HepG2 (cell line): ENCODE measurements around the gene NNAT. TPM values are rescaled to one million over a fixed set of nuclear protein-coding genes. Genes with fewer than 3 reads are reported as not detected.

Source experiments
- ETV6 ChIP-seq: sonication (generic); formaldehyde crosslinking; conservative IDR thresholded peaks from 2 replicates; pipeline ENCODE4 v1.4.0; 2020; ENCODE audit warnings: missing genetic modification reagents
- GLI4 ChIP-seq: sonication (generic); formaldehyde crosslinking; IDR thresholded peaks from 2 replicates; pipeline ENCODE4 v1.5.1; 2020; ENCODE audit warnings: missing genetic modification reagents, mild to moderate bottlenecking, moderate library complexity, borderline replicate concordance
- KIAA2018 ChIP-seq: sonication (generic); formaldehyde crosslinking; IDR thresholded peaks from 2 replicates; pipeline ENCODE4 v1.5.0; 2020; ENCODE audit warnings: mild to moderate bottlenecking, missing genetic modification reagents, borderline replicate concordance
- MEIS2 ChIP-seq: sonication (generic); formaldehyde crosslinking; IDR thresholded peaks from 2 replicates; pipeline ENCODE4 v1.9.0; 2021; ENCODE audit warnings: mild to moderate bottlenecking, missing genetic modification reagents
- TBP ChIP-seq: sonication (generic); formaldehyde crosslinking; IDR thresholded peaks from 2 replicates; pipeline ENCODE4 v1.5.0; 2020; ENCODE audit warnings: missing genetic modification reagents
- U2AF2 ChIP-seq: fragments of 200-400 bp; formaldehyde crosslinking; IDR thresholded peaks from 2 replicates; pipeline ENCODE4 v1.6.1; 2017; ENCODE audit warnings: low read depth, mild to moderate bottlenecking, low read length
- ZBTB34 ChIP-seq: sonication (generic); formaldehyde crosslinking; IDR thresholded peaks from 2 replicates; pipeline ENCODE4 v1.8.0; 2022; ENCODE audit warnings: mild to moderate bottlenecking, missing genetic modification reagents
- ZFP37 ChIP-seq: sonication (generic); formaldehyde crosslinking; IDR thresholded peaks from 2 replicates; pipeline ENCODE4 v1.4.0; 2020; ENCODE audit warnings: missing genetic modification reagents, borderline replicate concordance
- ZFP90 ChIP-seq: sonication (generic); formaldehyde crosslinking; IDR thresholded peaks from 2 replicates; pipeline ENCODE4 v1.8.0; 2022; ENCODE audit warnings: missing genetic modification reagents, mild to moderate bottlenecking, inconsistent platforms, borderline replicate concordance
- ZNF253 ChIP-seq: sonication (generic); formaldehyde crosslinking; IDR thresholded peaks from 2 replicates; pipeline ENCODE4 v1.8.0; 2022; ENCODE audit warnings: mild to moderate bottlenecking, missing genetic modification reagents, borderline replicate concordance
- ZNF343 ChIP-seq: sonication (generic); formaldehyde crosslinking; IDR thresholded peaks from 2 replicates; pipeline ENCODE4 v1.4.0; 2020; ENCODE audit warnings: mild to moderate bottlenecking, missing genetic modification reagents
- ZNF350 ChIP-seq: sonication (generic); formaldehyde crosslinking; IDR thresholded peaks from 2 replicates; pipeline ENCODE4 v1.4.0; 2020; ENCODE audit warnings: mild to moderate bottlenecking, low read depth, missing genetic modification reagents, borderline replicate concordance
- ZNF44 ChIP-seq: sonication (generic); formaldehyde crosslinking; IDR thresholded peaks from 2 replicates; pipeline ENCODE4 v1.5.1; 2020; ENCODE audit warnings: mild to moderate bottlenecking, missing genetic modification reagents
- ZNF761 ChIP-seq: sonication (generic); formaldehyde crosslinking; conservative IDR thresholded peaks from 2 replicates; pipeline ENCODE4 v1.4.0; 2020; ENCODE audit warnings: mild to moderate bottlenecking, missing genetic modification reagents
- polyA plus RNA-seq, 8 experiments: library from polyadenylated mRNA; depleted of rRNA in 3 of 8; stranded (reverse) in 7 of 8; unstranded in 1 of 8; fragments of >200 nt; fragmentation: Illumina TruSeq in 4 of 8; extraction: Trizol in 4 of 8; gene quantifications; 2 replicates each; pipeline versions ENCODE4 v1.2.1 to v1.2.3, GENCODE V29; 2011 to 2016; ENCODE audit warnings: low read depth in 4 of 8, missing spikeins in 1 of 8, mixed read lengths in 1 of 8; ENCODE audit not compliant: insufficient read depth in 1 of 8
- total RNA-seq, 5 experiments: library from RNA; depleted of rRNA; stranded (reverse); fragments of >200 nt; fragmentation: Illumina TruSeq; extraction: Trizol; gene quantifications; 2 replicates each; pipeline ENCODE4 v1.2.3, GENCODE V29; 2016; ENCODE audit warnings: low read depth in 1 of 5
- TF ChIP-seq, protein P1 (sequence below): IDR thresholded peaks from 2 replicates; pipeline ENCODE4 v1.4.0; 2020; ENCODE audit warnings: mild to moderate bottlenecking, missing genetic modification reagents
- TF ChIP-seq, protein P2 (sequence below): sonication (generic); formaldehyde crosslinking; IDR thresholded peaks from 2 replicates; pipeline ENCODE4 v1.5.1; 2020; ENCODE audit warnings: missing genetic modification reagents, mild to moderate bottlenecking, borderline replicate concordance

The NNAT gene
- total and polyA plus RNA-seq, 2 of the 13 experiments (the other 11 are each of a cell fraction or from before 2014, with no cell fraction given): not detected

DNA sequence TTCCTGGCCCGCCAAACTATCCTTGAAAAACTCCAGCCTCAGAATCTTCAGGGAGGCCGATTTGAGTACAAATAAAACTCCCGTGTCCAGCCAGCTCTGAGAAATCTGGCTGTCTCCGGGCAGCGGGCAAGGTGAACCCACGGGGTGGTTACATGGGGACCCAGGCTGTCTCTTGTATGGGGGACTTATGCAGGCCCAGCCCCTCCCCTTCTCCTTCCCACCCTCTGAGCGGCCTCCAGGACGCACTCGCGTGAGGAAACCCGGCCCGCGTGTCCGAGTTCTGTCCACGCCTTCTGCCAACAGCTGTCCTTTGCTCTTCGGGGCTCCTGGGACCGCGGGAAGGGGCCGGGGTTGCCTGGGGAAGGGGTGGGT lies 43.0 kb downstream of the NNAT start (continued):
- TF ChIP-seq, protein P1, sequence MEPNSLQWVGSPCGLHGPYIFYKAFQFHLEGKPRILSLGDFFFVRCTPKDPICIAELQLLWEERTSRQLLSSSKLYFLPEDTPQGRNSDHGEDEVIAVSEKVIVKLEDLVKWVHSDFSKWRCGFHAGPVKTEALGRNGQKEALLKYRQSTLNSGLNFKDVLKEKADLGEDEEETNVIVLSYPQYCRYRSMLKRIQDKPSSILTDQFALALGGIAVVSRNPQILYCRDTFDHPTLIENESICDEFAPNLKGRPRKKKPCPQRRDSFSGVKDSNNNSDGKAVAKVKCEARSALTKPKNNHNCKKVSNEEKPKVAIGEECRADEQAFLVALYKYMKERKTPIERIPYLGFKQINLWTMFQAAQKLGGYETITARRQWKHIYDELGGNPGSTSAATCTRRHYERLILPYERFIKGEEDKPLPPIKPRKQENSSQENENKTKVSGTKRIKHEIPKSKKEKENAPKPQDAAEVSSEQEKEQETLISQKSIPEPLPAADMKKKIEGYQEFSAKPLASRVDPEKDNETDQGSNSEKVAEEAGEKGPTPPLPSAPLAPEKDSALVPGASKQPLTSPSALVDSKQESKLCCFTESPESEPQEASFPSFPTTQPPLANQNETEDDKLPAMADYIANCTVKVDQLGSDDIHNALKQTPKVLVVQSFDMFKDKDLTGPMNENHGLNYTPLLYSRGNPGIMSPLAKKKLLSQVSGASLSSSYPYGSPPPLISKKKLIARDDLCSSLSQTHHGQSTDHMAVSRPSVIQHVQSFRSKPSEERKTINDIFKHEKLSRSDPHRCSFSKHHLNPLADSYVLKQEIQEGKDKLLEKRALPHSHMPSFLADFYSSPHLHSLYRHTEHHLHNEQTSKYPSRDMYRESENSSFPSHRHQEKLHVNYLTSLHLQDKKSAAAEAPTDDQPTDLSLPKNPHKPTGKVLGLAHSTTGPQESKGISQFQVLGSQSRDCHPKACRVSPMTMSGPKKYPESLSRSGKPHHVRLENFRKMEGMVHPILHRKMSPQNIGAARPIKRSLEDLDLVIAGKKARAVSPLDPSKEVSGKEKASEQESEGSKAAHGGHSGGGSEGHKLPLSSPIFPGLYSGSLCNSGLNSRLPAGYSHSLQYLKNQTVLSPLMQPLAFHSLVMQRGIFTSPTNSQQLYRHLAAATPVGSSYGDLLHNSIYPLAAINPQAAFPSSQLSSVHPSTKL (CRISPR knock-in tag): no peak
- TF ChIP-seq ZFP90 (CRISPR knock-in tag) (no peak), KIAA2018 (CRISPR knock-in tag) (no peak), ZNF253 (CRISPR knock-in tag) (0 out of 2 replicates have a peak, but pooled peaks have one; percentile 40), ZNF761 (no peak), GLI4 (0 out of 2 replicates have a peak, but pooled peaks have one; percentile 24), ETV6 (CRISPR knock-in tag) (no peak), ZFP37 (CRISPR knock-in tag) (no peak), ZNF350 (CRISPR knock-in tag) (no peak), U2AF2 (no peak), ZNF44 (CRISPR knock-in tag) (0 out of 2 replicates have a peak, but pooled peaks have one; percentile 38), ZNF343 (CRISPR knock-in tag) (no peak), ZBTB34 (CRISPR knock-in tag) (no peak), TBP (CRISPR knock-in tag) (no peak), MEIS2 (CRISPR knock-in tag) (no peak)
- TF ChIP-seq, protein P2, sequence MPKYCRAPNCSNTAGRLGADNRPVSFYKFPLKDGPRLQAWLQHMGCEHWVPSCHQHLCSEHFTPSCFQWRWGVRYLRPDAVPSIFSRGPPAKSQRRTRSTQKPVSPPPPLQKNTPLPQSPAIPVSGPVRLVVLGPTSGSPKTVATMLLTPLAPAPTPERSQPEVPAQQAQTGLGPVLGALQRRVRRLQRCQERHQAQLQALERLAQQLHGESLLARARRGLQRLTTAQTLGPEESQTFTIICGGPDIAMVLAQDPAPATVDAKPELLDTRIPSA (CRISPR knock-in tag): no peak
